Putamen (tissue), 1 donor: ENCODE results near the gene RSPH1.

Experiments
- DNase-seq: peaks from one replicate; pipeline ENCODE4 v3.0.0-alpha.2; 2016; ENCODE audit warnings: low spot score

RSPH1 gene

DNA sequence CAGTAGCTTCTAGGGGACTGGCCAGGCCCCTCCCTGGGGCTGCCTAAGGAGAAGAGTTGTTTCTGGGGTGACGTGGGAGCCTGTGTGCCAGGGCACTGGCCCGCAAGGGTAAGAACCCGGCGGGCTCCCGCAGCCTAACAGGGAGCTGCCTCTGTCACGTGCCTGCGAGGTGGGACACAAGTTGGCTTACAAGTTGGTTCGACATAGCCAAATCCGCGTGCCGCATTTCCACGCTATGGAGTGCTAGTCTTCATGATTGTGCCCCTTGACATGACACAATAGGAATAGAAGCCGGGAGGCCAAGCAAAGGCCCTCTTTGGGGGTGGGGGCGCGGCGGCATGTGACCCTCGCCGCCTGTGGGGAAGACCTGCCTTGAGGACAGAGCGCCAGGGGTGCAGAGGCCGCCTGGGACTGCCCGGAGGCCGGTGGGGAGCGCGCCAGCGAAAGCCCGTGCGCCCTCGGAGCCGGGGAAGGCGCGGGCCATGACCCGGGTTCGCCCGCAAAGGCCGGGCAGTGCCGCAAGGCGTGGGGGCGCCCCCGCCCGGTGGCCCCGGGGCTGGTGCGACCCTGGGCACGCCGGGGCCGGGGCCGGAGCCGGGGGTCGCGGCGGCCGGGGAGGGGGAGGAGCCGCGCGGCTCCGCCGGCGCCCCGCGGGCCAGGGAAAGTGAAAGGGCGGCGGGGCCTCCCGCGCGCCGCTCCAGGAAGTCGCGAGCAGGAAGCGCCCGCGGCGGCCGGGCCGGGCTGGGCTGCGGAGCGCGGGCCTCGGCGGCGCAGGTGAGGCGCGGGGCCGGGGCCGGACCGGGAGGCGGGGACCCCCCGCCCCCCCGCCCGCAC is 17.3 kb upstream of the RSPH1 start, which contains the start of gene SLC37A1:
Gene SLC37A1 (plus strand): TSS at position 702 of the 834 bp plus-strand sequence. CDS start 4,603 bp downstream, outside the sequence.
- no peak for DNase-seq

DNA sequence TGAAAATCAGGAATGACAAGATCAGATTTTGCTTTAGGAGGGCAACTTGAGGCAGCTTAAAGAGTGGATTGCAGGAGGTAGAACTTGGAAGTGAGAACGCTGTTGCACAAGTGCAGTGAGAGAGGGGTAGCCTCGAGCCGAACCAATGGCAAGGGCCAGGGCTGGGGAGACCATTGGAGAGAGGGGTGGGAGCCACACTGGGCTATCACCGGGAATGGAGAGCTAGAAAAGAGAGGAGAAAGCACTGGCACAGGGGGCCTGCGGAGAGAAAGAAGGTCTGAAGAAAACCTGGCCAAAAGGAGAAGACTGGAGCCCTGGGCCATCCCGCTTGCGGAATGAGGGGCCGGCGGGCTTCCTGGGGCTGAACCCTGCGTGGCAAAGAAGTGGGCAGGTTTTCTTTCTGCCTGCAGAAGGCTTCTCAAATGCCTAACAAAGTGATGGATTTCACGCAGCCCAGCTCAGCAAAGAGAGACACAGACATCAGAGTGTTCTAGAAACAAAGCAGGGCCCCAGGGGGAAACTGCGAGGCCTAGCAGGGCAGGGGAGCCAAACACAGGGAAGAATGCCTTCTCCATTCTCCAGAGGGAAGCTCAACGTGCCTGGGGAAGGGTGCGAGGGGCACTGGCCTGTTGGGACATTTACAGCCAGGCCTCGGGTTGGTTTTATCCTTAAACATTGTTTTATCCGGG is 16.5 kb upstream of the RSPH1 start:
- DNase-seq = no peak

GRCh38 chr21:42509244-42509643 is 13.2 kb upstream of the RSPH1 start:
- DNase-seq = no peak

GRCh38 chr21:42508371-42508770 is 12.3 kb upstream of the RSPH1 start:
- DNase-seq = no peak

- no peak for DNase-seq
These were observed 11.4 kb upstream of the RSPH1 start for GRCh38 chr21:42507418-42507817.

GRCh38 chr21:42505090-42505726 is 9.2 kb upstream of the RSPH1 start:
- no peak for DNase-seq

GRCh38 chr21:42503711-42504110 is 7.7 kb upstream of the RSPH1 start:
- DNase-seq = no peak

DNA sequence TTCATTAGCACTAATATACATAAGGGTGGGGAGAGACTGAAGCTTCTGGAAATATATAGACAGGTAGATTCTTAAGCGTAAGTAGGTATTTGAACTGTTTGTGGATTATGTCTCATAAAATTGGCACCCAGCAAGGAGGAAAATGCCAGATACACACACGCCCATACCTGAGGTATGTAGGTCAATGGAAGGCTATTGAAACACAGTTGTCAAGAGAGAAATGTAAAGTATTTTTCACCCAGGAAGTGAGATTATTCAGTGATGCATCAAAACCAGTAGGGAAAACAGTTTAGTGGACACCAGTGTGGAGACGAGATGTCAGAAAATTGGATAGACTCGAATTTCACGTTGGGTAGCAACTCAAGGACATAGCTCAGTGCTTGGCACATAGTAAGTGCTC is 4.7 kb upstream of the RSPH1 start:
- DNase-seq = no peak

DNA sequence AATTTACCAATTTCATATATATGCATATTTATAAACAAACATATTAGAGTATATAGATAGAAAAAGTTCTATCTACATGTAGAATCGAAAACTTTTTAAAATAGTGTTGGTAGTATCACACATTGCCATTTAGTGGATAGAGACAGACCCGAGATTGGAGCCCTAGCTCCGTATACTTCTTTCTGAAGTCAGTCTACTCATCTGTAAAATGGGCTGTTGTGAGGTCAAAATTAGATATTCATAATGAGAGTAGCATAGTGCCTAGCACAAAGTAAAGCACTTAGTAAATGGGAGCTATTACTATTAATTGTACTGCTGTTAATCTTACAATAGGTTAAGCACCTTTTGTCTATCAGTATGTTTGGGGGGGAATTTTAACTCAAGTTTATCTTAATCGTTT is 4.2 kb upstream of the RSPH1 start:
- no peak for DNase-seq

DNA sequence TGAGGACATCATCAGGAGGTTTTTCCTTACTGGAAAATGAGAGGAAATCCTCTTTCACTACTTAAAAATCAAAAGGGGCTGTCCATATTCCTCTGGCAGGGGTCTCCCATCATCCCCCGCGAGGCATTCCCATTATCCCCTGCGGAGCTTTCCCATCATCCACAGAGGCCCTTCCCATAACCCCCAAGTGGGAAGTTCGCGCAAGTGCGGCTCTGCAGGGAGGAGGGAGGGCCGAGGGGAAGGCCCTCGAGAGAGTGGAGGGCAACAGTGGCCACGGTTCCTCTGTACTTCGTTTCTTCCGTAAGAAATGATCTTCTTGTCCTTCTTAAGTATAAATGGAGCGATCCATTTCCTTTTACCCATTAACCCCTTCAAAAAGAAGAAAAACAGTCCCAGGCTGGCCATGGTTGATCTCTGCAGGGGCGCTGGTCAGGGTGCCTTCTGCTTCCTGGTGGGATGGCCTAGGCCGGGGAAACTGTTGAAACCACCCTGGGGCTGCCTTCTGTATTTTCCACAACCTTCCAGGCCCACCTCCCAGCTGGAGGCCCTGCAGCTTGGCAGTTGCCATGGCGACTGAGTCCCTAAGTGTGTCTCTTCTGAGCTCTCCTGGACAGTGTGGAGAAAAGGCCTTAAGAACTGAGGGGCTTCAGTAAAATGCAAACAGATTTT is 3.6 kb upstream of the RSPH1 start:
- DNase-seq = no peak

- DNase-seq = no peak
These were observed 2.0 kb upstream of the RSPH1 start for GRCh38 chr21:42498012-42498411.

DNA sequence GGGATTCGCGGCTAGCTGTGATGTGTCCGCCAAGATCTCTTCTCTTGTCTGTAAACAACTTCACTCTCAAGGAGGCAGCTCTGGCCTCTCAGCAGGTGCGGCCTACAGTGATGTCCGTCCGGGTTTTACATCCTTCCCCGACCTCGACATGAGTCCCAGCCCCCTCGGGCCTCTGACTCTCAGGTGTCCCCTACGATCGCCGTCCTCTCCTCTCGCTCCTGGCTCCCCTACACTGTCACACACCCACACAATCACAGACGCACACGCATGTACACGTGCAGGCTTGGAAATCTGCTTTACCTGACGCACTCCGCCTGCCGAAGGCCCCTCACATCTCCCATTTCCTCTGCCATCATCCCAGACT is 797 bp upstream of the RSPH1 start:
- peak; percentile 63 for DNase-seq

GRCh38 chr21:42495765-42496119 is 282 bp downstream of the RSPH1 start:
- DNase-seq = peak; percentile 70

DNA sequence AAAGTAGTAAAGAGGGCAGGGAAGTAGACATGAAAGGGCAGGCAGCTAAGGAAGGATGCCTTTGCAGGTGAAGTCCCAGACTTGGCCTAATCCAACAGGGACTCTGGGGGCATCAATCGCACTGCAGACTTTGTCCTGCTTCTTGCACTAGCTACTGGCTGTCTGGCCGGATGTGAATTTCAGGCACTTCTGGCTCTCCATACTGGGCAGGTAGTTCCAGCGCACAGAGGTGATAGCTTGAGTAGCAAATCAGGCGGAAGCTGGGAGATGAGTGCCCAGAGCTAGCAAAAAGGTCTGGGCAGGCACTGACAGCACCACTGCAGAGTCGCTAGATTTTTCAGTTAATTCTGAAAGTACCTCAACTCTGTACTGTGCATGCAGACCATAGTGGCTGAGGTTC is 997 bp downstream of the RSPH1 start:
- DNase-seq = no peak

GRCh38 chr21:42493109-42494060 is 2.6 kb downstream of the RSPH1 start:
- no peak for DNase-seq

DNA sequence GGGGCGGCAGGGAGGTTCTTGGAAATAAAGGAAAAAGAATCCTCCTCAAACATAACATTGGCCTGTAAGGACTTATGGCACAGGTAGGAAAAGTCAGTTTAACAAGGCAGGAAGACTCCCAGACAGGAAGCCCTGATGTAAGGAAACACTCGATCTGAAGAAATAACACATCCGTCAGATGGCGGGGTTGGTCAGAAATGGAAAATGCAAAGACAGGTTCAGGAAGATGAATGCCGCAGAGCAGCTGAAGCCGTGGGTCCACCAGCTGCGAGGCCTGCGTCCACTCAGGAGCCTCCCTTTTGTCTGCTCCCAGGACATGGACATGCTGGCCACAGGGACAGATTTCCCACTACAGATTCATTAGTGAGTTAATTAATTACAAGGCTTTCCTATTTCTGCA is 3.8 kb downstream of the RSPH1 start:
- no peak for DNase-seq

DNA sequence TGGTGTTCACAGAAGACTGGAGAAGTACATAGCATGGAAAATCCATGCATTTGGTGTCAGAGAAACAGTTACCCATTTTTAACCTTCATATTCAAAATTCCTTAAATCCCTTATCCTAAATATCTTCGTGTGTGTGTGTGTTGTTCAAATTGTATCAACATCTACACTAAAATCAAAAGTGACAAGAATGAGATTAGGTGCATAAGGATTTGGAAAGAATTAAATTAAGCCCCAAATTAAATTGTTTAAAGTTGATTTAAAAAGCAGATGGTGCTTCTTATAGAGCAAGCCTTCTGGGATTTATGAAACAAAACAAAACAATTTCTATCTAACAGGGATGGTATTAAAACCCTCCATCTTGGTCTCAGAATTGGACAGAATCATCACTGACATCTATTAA is 4.7 kb downstream of the RSPH1 start:
- DNase-seq = no peak

DNA sequence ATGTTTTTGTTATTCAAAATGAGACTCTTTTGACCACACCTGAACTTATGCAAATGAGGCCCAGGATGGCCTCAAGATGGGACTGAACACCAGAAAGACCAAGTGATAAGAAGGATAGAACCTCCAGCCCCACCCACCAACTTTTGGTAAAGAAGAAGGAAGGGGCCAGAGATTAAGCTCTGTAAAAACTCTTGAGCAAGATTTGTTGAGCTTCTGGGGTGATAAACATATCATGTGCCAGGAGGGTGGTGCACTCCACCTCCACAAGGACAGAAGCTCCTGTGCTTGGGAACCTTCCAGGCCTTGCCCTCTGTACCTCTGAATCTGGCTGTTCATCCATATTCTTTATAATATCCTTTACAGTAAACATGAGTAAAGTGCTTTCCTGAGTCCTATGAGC is 5.3 kb downstream of the RSPH1 start:
- no peak for DNase-seq

DNA sequence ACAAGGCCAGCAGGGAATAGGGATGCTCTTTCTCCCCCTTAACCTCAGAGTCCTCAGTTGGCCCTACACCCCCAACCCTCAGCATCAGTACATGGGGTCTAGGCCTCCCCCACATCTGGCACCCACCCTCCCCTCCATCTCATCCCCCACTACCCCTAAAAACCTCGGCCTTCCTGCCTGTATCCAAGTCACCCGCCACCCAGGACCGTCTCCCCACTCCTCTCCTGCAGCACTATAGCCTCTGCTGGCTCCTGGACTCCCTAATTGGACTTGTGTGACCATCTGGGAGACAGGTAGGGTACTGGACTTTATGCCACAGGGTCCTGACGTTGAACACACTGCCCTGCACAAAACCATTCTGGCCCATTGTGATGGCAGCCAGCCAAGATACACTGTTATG is 6.0 kb downstream of the RSPH1 start:
- no peak for DNase-seq

- DNase-seq = no peak
These were observed 6.9 kb downstream of the RSPH1 start for GRCh38 chr21:42489006-42489563.

GRCh38 chr21:42486531-42486930 is 9.5 kb downstream of the RSPH1 start:
- no peak for DNase-seq
